Upper lobe of left lung (tissue), 6 donors: ENCODE data around the gene TFAP2B. TPM values are rescaled to one million over a fixed set of nuclear protein-coding genes. Genes with fewer than 3 reads are reported as not detected.
A peak's percentile ranks its signal among the peaks of the same experiment; 100 is the strongest.

Experiments used
- ATAC-seq, 2 donors: fragments of 200-7000 bp; cut with Tn5 transposase; one replicate each; pipeline ENCODE4 v1.9.1; 2022; ENCODE audit warnings: mild to moderate bottlenecking in 2 of 2, moderate library complexity in 2 of 2; ENCODE audit not compliant: low FRiP score in 2 of 2
- DNase-seq, 2 donors: peaks; one replicate each; pipeline ENCODE4 v3.0.0-alpha.2; 2019 to 2020
- H3K27ac ChIP-seq, 4 donors: fragments of 200-600 bp; sonication (generic); one replicate each; pipeline ENCODE4 v1.5.1; 2016 to 2019
- H3K27me3 ChIP-seq, 4 donors: fragments of 200-600 bp; sonication (generic); one replicate each; pipeline ENCODE4 v1.5.1; 2017 to 2019
- H3K36me3 ChIP-seq, 4 donors: fragments of 200-600 bp; sonication (generic); one replicate each; pipeline ENCODE4 v1.5.1; 2016 to 2019
- H3K4me1 ChIP-seq, 4 donors: fragments of 200-600 bp; sonication (generic); one replicate each; pipeline ENCODE4 v1.5.1; 2018 to 2019
- H3K4me3 ChIP-seq, 4 donors: fragments of 200-600 bp; sonication (generic); one replicate each; pipeline ENCODE4 v1.5.1; 2017 to 2019; ENCODE audit warnings: mild to moderate bottlenecking in 2 of 4, moderate library complexity in 1 of 4
- H3K9me3 ChIP-seq, 4 donors: fragments of 200-600 bp; sonication (generic); one replicate each; pipeline ENCODE4 v1.5.1; 2018 to 2019
- EP300 ChIP-seq, 4 donors: sonication (generic); formaldehyde crosslinking; IDR thresholded peaks; one replicate each; pipeline ENCODE4 v1.5.1; 2017; ENCODE audit warnings: antibody characterized with exemption in 4 of 4, control low read depth in 2 of 4
- POLR2A ChIP-seq, 4 donors: fragments of 450-650 bp; IDR thresholded peaks; one replicate each; pipeline ENCODE4 v1.5.1; 2016 to 2017; ENCODE audit warnings: antibody characterized with exemption in 4 of 4, mild to moderate bottlenecking in 2 of 4
- POLR2AphosphoS5 ChIP-seq, 2 donors: sonication (generic); formaldehyde crosslinking; IDR thresholded peaks; one replicate each; pipeline ENCODE4 v1.5.1; 2017; ENCODE audit warnings: antibody characterized with exemption in 2 of 2
- WGBS, 2 donors: methylation state at CpG; one replicate each; pipeline ENCODE4 v1.1.5; 2017 to 2018; 5-methylcytosine and 5-hydroxymethylcytosine counted together
- total RNA-seq, 6 donors: library from RNA; depleted of rRNA in 4 of 6; stranded (reverse); fragments of >200 nt in 4 of 6; gene quantifications; one replicate each; pipeline versions ENCODE4 v1.1.0 to v1.2.1, GENCODE V29; 2016 to 2021
- TF ChIP-seq, protein P1 (sequence below), 6 experiments: fragments of 450-650 bp in 4 of 6; fragments of 200-600 bp in 2 of 6; sonication (generic) in 2 of 6; IDR thresholded peaks; one replicate each; pipeline ENCODE4 v1.5.1; 2016 to 2019; ENCODE audit warnings: antibody characterized with exemption in 6 of 6
- donor health status: DM: no; HTN: no; CAD: no; lungs with moderate emphysema.
- donor health status: DM: no; HTN: yes; CAD: no; lungs with severe emphysema.

TFAP2B gene
- total RNA-seq, 6 donors from 2014 or later, result 1.0 TPM; not detected in 5

DNA sequence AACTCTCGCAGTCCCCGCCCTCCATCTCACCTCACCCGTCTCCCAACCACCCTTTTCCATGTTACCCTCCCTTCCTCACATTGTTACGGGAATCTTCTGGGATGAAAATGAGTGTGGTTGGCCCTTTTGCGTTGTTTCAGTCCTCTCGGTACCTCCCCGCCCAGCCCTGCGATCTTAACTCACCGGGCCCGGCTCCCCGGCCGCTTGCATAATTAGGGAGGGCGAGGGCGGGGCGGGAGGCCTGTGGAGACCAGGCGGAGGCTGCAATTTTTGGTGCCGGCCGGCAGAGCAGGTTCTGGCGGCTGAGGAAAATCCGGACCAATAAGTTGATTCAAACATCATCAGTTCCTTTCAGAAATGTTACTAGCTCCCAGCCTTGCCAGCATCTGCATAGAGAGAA lies 25.2 kb downstream of the TFAP2B start:
- WGBS, 2 donors, result 5 to 9% methylated on average over 16 to 20 of the region's 20 CpGs
- no peak overlapping the region for H3K27ac ChIP-seq
- peak; percentile 32 to 78 for DNase-seq
- no peaks in the 10 kb centered on the region for H3K36me3 ChIP-seq
- H3K4me3 ChIP-seq, result no peak overlapping the region
- no peaks in the 10 kb centered on the region for H3K4me1 ChIP-seq
- TF ChIP-seq POLR2A (IDR thresholded peaks at IDR 0.05) (no peak), POLR2AphosphoS5 (IDR thresholded peaks at IDR 0.05) (no peak), EP300 (IDR thresholded peaks at IDR 0.05) (no peak)
- TF ChIP-seq, protein P1, sequence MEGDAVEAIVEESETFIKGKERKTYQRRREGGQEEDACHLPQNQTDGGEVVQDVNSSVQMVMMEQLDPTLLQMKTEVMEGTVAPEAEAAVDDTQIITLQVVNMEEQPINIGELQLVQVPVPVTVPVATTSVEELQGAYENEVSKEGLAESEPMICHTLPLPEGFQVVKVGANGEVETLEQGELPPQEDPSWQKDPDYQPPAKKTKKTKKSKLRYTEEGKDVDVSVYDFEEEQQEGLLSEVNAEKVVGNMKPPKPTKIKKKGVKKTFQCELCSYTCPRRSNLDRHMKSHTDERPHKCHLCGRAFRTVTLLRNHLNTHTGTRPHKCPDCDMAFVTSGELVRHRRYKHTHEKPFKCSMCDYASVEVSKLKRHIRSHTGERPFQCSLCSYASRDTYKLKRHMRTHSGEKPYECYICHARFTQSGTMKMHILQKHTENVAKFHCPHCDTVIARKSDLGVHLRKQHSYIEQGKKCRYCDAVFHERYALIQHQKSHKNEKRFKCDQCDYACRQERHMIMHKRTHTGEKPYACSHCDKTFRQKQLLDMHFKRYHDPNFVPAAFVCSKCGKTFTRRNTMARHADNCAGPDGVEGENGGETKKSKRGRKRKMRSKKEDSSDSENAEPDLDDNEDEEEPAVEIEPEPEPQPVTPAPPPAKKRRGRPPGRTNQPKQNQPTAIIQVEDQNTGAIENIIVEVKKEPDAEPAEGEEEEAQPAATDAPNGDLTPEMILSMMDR (IDR thresholded peaks at IDR 0.05), result no peak
- ATAC-seq, result no peak
- peaks cover 0 to 47% (median 23%) of the 10 kb centered on the region in 4 donors for H3K27me3 ChIP-seq
- no peaks in the 10 kb centered on the region for H3K9me3 ChIP-seq

DNA sequence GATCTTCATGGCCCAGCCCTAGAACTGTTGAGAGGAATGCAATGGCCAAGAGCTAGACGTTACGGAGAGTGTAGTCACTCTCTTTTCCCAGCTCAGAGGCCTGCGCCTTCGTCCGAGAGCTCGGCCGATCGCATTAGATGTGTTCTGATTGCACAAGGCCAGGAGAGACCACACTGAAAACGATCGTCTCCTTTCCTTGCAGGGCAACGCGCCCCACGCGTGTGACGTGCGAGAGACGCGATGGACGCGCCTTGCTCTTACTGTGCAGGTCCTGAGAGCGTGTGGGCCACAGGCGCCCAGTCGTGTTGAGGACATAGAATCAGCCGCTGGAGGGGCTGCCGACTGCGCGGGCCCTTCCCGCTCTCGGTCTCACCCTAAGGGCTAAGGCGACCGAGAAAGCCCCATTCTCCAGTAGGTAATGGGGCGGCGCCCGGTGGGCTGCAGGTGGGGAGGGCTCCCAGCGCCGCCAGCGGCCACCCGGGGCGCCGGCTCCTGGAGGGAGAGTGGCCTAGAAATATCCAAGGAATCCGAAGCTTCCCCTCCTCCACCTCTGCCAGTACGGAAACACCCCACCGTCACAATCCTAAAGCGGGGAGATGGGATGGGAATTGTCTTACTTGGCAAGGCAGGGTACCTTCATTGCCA lies 26.9 kb downstream of the TFAP2B start:
- H3K4me1 ChIP-seq, result peaks cover 4 to 7% (median 5%) of the 10 kb centered on the region in 4 donors
- 0 to 7% methylated on average over 1 to 44 of the region's 44 CpGs for WGBS, 2 donors
- no peak overlapping the region for H3K4me3 ChIP-seq
- H3K36me3 ChIP-seq, result no peaks in the 10 kb centered on the region
- peaks cover 0 to 58% (median 30%) of the 10 kb centered on the region in 4 donors for H3K27me3 ChIP-seq
- no peak for TF ChIP-seq POLR2AphosphoS5 (IDR thresholded peaks at IDR 0.05)
- no peak for TF ChIP-seq POLR2A (IDR thresholded peaks at IDR 0.05)
- TF ChIP-seq, protein P1 (IDR thresholded peaks at IDR 0.05), result no peak
- no peak overlapping the region for H3K27ac ChIP-seq
- DNase-seq (peak in 1 of 2 donors; percentile 63), ATAC-seq (no peak)
- H3K9me3 ChIP-seq, result no peaks in the 10 kb centered on the region

DNA sequence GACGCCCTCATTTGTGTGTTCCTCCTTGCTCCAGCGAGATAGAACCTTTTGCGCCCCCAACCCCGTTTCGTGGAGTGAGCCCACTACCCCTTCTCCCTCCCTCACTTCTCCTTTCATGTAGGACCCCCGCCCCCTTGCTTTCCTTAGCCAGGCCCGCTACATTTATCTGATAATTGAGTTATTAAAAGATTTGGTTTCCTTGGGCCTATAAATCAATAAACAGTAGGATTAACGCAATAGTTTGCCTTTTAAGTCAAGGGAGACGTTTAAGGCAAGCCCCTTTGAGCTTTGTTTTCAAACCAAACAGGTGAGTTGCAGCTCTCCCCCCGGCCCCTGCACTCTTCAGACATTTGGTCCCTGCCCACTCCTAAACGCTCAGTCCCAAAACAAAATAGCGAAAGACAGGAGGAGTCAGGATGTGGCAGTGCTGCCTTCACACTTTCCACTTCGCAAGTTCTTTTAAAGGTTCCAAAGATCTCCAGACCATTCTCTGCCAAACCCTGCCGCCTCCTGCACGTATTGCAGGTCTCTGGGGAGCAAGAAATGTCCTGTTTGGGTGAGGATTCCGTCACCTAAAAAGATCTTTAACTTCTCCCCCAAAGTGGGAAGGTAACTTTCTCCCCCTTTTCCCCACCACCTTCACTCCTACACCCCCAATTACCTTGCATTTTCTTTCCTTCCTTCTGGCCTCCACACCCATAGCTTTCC lies 27.6 kb downstream of the TFAP2B start:
- 11 to 12% methylated on average over 16 of the region's 16 CpGs for WGBS, 2 donors
- Histone ChIP-seq H3K4me1 (peaks cover 4 to 8% (median 6%) of the 10 kb centered on the region in 4 donors), H3K36me3 (no peaks in the 10 kb centered on the region), H3K9me3 (no peaks in the 10 kb centered on the region), H3K27me3 (peaks cover 0 to 62% (median 27%) of the 10 kb centered on the region in 4 donors), H3K27ac (no peak overlapping the region), H3K4me3 (no peak overlapping the region)
- ATAC-seq (no peak), DNase-seq (no peak)
- TF ChIP-seq, protein P1 (IDR thresholded peaks at IDR 0.05), result no peak
- TF ChIP-seq POLR2A (IDR thresholded peaks at IDR 0.05), result no peak
- no peak for TF ChIP-seq POLR2AphosphoS5 (IDR thresholded peaks at IDR 0.05)
- TF ChIP-seq EP300 (IDR thresholded peaks at IDR 0.05), result no peak

DNA sequence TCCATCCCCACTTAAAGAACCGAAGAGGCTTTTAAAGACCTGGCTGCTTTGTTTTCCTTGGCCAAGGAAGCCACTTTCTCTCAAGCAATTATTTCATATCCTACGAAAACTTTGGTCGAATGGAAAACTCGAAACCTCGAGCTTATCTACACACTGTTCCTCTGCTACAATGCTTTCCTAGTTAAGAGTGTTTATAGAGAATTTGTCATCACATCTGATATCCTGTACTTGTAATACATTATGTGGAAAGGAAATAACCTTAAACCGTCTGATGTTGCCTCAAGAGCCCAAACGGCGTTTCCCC lies 28.1 kb downstream of the TFAP2B start:
- Histone ChIP-seq H3K9me3 (no peaks in the 10 kb centered on the region), H3K36me3 (no peaks in the 10 kb centered on the region), H3K4me1 (peaks cover 4 to 8% (median 6%) of the 10 kb centered on the region in 4 donors), H3K27ac (no peak overlapping the region), H3K27me3 (peaks cover 0 to 60% (median 25%) of the 10 kb centered on the region in 4 donors), H3K4me3 (no peak overlapping the region)
- TF ChIP-seq, protein P1 (IDR thresholded peaks at IDR 0.05), result no peak
- TF ChIP-seq POLR2AphosphoS5 (IDR thresholded peaks at IDR 0.05), result no peak
- TF ChIP-seq POLR2A (IDR thresholded peaks at IDR 0.05), result no peak
- TF ChIP-seq EP300 (IDR thresholded peaks at IDR 0.05), result no peak
- WGBS, 2 donors, result 4 to 5% methylated on average over 8 of the region's 8 CpGs
- DNase-seq (no peak), ATAC-seq (no peak)
